ENCODE data around the gene LARP1.

DNA sequence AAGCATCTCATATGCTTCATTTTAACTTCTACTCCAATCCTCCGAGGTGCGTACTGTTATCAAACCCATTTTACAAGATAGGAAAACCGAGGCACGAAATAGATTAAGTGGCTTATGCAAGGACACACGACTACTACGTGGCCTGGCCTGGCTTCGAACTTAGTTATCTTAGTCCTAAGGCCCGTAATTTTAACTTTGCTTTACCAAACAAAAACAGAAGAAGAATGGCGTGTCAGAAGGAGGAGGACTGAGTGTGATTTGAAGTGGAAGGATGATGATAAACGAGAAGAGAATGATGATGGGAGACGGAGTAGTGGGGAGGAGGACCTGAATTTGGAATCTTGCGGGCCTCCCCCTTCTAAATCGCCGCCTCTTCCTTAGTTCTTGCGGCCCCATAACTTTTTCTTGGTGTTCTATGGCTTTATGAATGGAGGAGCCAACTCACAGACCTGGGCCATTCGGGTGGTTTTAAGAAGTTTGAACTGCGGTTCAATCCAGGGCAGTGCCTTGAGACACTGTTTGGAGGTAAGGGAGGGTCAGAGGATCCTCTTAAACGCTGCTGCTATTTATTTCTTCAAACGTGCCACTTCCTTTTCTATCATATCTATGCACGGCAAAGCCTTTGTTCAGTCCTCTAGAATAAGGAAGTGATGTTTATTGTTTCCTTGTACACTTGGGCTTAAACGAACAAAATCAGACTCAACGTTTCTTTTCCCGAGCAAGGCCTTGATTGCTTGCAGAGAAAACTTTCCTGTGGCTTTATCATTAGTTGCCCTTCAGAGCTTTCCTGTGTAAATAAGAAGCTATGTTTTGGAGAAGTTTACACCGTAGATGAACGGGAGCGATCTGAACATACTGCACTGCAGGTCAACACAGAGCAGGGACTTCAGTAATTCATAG lies 104.0 kb downstream of the LARP1 start:
- TF ChIP-seq CTCF (conservative IDR thresholded peaks at IDR 0.05; ENCODE audit: low read depth, low read length) (no peak), EZH2 (IDR thresholded peaks at IDR 0.05; ENCODE audit: low read length, unreplicated experiment) (no peak)
